ENCODE data around the gene COX17.

The COX17 gene

GRCh38 chr3:119675188-119675874 lies 1.9 kb downstream of the COX17 start:
- no peaks in the 10 kb centered on the region for H4K20me1 ChIP-seq (ENCODE audit: insufficient read depth, low read length)
- peak overlapping the region; percentile 66 for H3K4me2 ChIP-seq (ENCODE audit: insufficient read depth, low read length)
- H3K27ac ChIP-seq (ENCODE audit: low read length): no peak overlapping the region; the same call in 1 of the 2 replicates
- H3K79me2 ChIP-seq (ENCODE audit: insufficient read depth, low read length): peaks cover 24% of the 10 kb centered on the region
- TF ChIP-seq CTCF (IDR thresholded peaks at IDR 0.05; ENCODE audit: borderline replicate concordance, extremely low read depth, low read length, poor library complexity, severe bottlenecking): no peak
- no peak for TF ChIP-seq EZH2 (IDR thresholded peaks at IDR 0.05; ENCODE audit: borderline replicate concordance, low read depth, low read length, severe bottlenecking)
- ATAC-seq (ENCODE audit: insufficient read depth, low read depth): no peak
- no peak overlapping the region for H2AFZ ChIP-seq (ENCODE audit: low read depth, low read length)
- no peaks in the 10 kb centered on the region for H3K9me3 ChIP-seq (ENCODE audit: insufficient read depth, low read length, severe bottlenecking)
- no peaks in the 10 kb centered on the region for H3K27me3 ChIP-seq (ENCODE audit: insufficient read depth, low read length, poor library complexity)
- no peak for DNase-seq
- H3K4me3 ChIP-seq (ENCODE audit: low read depth in 1 of 2, low read length in 2 of 2): peak overlapping the region in 1 of 2 experiments; percentile 65; a peak in 2 of 4 replicates
- peaks cover 50% of the 10 kb centered on the region for H3K36me3 ChIP-seq (ENCODE audit: insufficient read depth, low read length)
- H3K9ac ChIP-seq (ENCODE audit: low read depth, low read length): no peak overlapping the region; the same call in 1 of the 2 replicates
- H3K4me1 ChIP-seq (ENCODE audit: insufficient read depth, low read length): peaks cover 29% of the 10 kb centered on the region

GRCh38 chr3:119673875-119674274 lies 3.3 kb downstream of the COX17 start:
- Histone ChIP-seq H3K27me3 (ENCODE audit: insufficient read depth, low read length, poor library complexity) (no peaks in the 10 kb centered on the region), H3K4me2 (ENCODE audit: insufficient read depth, low read length) (no peak overlapping the region), H3K4me1 (ENCODE audit: insufficient read depth, low read length) (peaks cover 29% of the 10 kb centered on the region)

GRCh38 chr3:119672776-119673175 lies 4.4 kb downstream of the COX17 start:
- no peak for TF ChIP-seq CTCF (IDR thresholded peaks at IDR 0.05; ENCODE audit: borderline replicate concordance, extremely low read depth, low read length, poor library complexity, severe bottlenecking)
- TF ChIP-seq EZH2 (IDR thresholded peaks at IDR 0.05; ENCODE audit: borderline replicate concordance, low read depth, low read length, severe bottlenecking): no peak
- Histone ChIP-seq H3K4me1 (ENCODE audit: insufficient read depth, low read length) (peaks cover 23% of the 10 kb centered on the region), H3K4me2 (ENCODE audit: insufficient read depth, low read length) (no peak overlapping the region), H3K36me3 (ENCODE audit: insufficient read depth, low read length) (peaks cover 67% of the 10 kb centered on the region), H3K27me3 (ENCODE audit: insufficient read depth, low read length, poor library complexity) (no peaks in the 10 kb centered on the region), H3K9ac (ENCODE audit: low read depth, low read length) (no peak overlapping the region), H4K20me1 (ENCODE audit: insufficient read depth, low read length) (no peaks in the 10 kb centered on the region), H3K79me2 (ENCODE audit: insufficient read depth, low read length) (peaks cover 24% of the 10 kb centered on the region), H3K4me3 (ENCODE audit: low read depth in 1 of 2, low read length in 2 of 2) (no peak overlapping the region), H2AFZ (ENCODE audit: low read depth, low read length) (no peak overlapping the region), H3K9me3 (ENCODE audit: insufficient read depth, low read length, severe bottlenecking) (no peaks in the 10 kb centered on the region), H3K27ac (ENCODE audit: low read length) (no peak overlapping the region)
- no peak for DNase-seq
- no peak for ATAC-seq (ENCODE audit: insufficient read depth, low read depth)

More at GRCh38 chr3:119673875-119674274, 3.3 kb downstream of the COX17 start:
- Histone ChIP-seq H4K20me1 (ENCODE audit: insufficient read depth, low read length) (no peaks in the 10 kb centered on the region), H3K9ac (ENCODE audit: low read depth, low read length) (no peak overlapping the region), H3K27ac (ENCODE audit: low read length) (no peak overlapping the region), H2AFZ (ENCODE audit: low read depth, low read length) (no peak overlapping the region), H3K4me3 (ENCODE audit: low read depth in 1 of 2, low read length in 2 of 2) (no peak overlapping the region), H3K79me2 (ENCODE audit: insufficient read depth, low read length) (peaks cover 24% of the 10 kb centered on the region), H3K9me3 (ENCODE audit: insufficient read depth, low read length, severe bottlenecking) (no peaks in the 10 kb centered on the region), H3K36me3 (ENCODE audit: insufficient read depth, low read length) (peaks cover 61% of the 10 kb centered on the region)
- ATAC-seq (ENCODE audit: insufficient read depth, low read depth) (no peak), DNase-seq (no peak)
- TF ChIP-seq CTCF (IDR thresholded peaks at IDR 0.05; ENCODE audit: borderline replicate concordance, extremely low read depth, low read length, poor library complexity, severe bottlenecking): no peak
- no peak for TF ChIP-seq EZH2 (IDR thresholded peaks at IDR 0.05; ENCODE audit: borderline replicate concordance, low read depth, low read length, severe bottlenecking)
